ENCODE data around the gene NTN1. TPM values are rescaled to one million over a fixed set of nuclear protein-coding genes. Genes with fewer than 3 reads are reported as not detected.

The NTN1 gene
- total and polyA plus RNA-seq, 2 of the 13 experiments (the other 11 are each of a cell fraction or from before 2014, with no cell fraction given): 0.04 to 0.05 TPM

- no peak for TF ChIP-seq FLYWCH1 (CRISPR knock-in tag; IDR thresholded peaks at IDR 0.05)
- TF ChIP-seq HOXA3 (CRISPR knock-in tag; IDR thresholded peaks at IDR 0.05): no peak
- TF ChIP-seq ZFP37 (CRISPR knock-in tag; IDR thresholded peaks at IDR 0.05; ENCODE audit: borderline replicate concordance): no peak
These were observed 213.2 kb downstream of the NTN1 start (continued) for GRCh38 chr17:9234389-9234945.

- Histone ChIP-seq H3K27me3 (ENCODE audit: control insufficient read depth in 1 of 2, insufficient read depth in 2 of 2, low read length in 2 of 2) (peaks cover 3 to 47% of the 10 kb centered on the region in 2 experiments; a peak in 3 of 5 replicates), H3K79me2 (ENCODE audit: insufficient read depth, low read length) (no peaks in the 10 kb centered on the region), H3K4me1 (ENCODE audit: insufficient read depth, low read length) (peaks cover 31% of the 10 kb centered on the region), H3K9ac (ENCODE audit: insufficient read depth, low read depth, low read length) (no peak overlapping the region), H4K20me1 (ENCODE audit: insufficient read depth, low read length) (no peaks in the 10 kb centered on the region), H3K36me3 (replicated peaks in 1 of 2; ENCODE audit: control insufficient read depth in 1 of 2, insufficient read depth in 2 of 2, low read length in 2 of 2) (no peaks in the 10 kb centered on the region), H3K4me3 (replicated peaks in 1 of 3; ENCODE audit: insufficient read depth in 1 of 3, low read depth in 2 of 3, low read length in 3 of 3) (no peak overlapping the region), H3K4me2 (ENCODE audit: low read depth, low read length) (no peak overlapping the region), H3K9me3 (ENCODE audit: low read length) (no peaks in the 10 kb centered on the region), H3K27ac (ENCODE audit: extremely low read length, insufficient read depth, low read length) (no peak overlapping the region), H2AFZ (ENCODE audit: low read length) (no peak overlapping the region)
- no peak for FAIRE-seq
- WGBS (ENCODE audit: low lambda C conversion rate): 25% methylated on average over 3 of the region's 4 CpGs
- BruUV-seq (replicated peaks): no TSS peak
- no peak for ATAC-seq
- intact Hi-C loops (cut with micrococcal nuclease; ENCODE audit: unreplicated experiment) (no loop called here), in situ Hi-C loops (cut with HindIII; ENCODE audit: extremely low pct_ligation_motif_present, low pct_unique_long_range_greater_than_20kb) (no loop called here)
- DNase-seq (ENCODE audit: low spot score): no peak
- CTCF ChIA-PET (ENCODE audit: low intra/inter-chr PET ratio, low total read pairs): no interaction called here
- POLR2A ChIA-PET: no interaction called here
- TF ChIP-seq ZNF564 (CRISPR knock-in tag; IDR thresholded peaks at IDR 0.05): peak; percentile 42; the same call in 1 of the 2 replicates
- no peak for TF ChIP-seq ZBTB46 (CRISPR knock-in tag; IDR thresholded peaks at IDR 0.05; ENCODE audit: borderline replicate concordance)
- no peak for TF ChIP-seq BCLAF1 (IDR thresholded peaks at IDR 0.05)
- TF ChIP-seq MIER3 (CRISPR knock-in tag; IDR thresholded peaks at IDR 0.05; ENCODE audit: borderline replicate concordance): no peak
These were observed 214.0 kb downstream of the NTN1 start for GRCh38 chr17:9235346-9235745.

Data from HepG2 (cell line).